Measurements from ENCODE around the gene CYGB.

DNA sequence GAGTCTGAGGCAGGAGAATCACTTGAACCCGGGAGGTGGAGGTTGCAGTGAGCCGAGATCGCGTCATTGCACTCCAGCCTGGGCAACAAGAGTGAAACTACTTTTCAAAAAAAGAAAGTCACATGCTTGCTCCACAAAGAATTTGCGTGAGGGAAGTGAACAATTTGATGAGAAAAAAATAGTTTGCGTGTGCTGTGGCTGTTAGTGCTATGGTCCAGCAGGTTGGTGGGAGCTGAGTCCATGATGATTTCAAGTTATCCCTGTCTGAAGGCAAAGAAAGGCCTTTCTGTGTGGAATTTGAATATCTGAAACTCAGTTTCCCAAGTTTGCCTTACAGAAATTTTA, 23.3 kb upstream of the CYGB start:
- TF ChIP-seq, protein P1, sequence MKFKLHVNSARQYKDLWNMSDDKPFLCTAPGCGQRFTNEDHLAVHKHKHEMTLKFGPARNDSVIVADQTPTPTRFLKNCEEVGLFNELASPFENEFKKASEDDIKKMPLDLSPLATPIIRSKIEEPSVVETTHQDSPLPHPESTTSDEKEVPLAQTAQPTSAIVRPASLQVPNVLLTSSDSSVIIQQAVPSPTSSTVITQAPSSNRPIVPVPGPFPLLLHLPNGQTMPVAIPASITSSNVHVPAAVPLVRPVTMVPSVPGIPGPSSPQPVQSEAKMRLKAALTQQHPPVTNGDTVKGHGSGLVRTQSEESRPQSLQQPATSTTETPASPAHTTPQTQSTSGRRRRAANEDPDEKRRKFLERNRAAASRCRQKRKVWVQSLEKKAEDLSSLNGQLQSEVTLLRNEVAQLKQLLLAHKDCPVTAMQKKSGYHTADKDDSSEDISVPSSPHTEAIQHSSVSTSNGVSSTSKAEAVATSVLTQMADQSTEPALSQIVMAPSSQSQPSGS (CRISPR knock-in tag; IDR thresholded peaks at IDR 0.05): no peak
- TF ChIP-seq, protein P2, sequence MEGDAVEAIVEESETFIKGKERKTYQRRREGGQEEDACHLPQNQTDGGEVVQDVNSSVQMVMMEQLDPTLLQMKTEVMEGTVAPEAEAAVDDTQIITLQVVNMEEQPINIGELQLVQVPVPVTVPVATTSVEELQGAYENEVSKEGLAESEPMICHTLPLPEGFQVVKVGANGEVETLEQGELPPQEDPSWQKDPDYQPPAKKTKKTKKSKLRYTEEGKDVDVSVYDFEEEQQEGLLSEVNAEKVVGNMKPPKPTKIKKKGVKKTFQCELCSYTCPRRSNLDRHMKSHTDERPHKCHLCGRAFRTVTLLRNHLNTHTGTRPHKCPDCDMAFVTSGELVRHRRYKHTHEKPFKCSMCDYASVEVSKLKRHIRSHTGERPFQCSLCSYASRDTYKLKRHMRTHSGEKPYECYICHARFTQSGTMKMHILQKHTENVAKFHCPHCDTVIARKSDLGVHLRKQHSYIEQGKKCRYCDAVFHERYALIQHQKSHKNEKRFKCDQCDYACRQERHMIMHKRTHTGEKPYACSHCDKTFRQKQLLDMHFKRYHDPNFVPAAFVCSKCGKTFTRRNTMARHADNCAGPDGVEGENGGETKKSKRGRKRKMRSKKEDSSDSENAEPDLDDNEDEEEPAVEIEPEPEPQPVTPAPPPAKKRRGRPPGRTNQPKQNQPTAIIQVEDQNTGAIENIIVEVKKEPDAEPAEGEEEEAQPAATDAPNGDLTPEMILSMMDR (IDR thresholded peaks at IDR 0.05 in 2 of 3, conservative IDR thresholded peaks at IDR 0.05 in 1 of 3; ENCODE audit: insufficient read depth in 2 of 3, low read depth in 1 of 3, low read length in 3 of 3): no peak
- TF ChIP-seq JUN (IDR thresholded peaks at IDR 0.05; ENCODE audit: borderline replicate concordance, low read depth, low read length) (no peak), JUN (CRISPR knock-in tag; IDR thresholded peaks at IDR 0.05; ENCODE audit: borderline replicate concordance) (no peak), FOXA1 (IDR thresholded peaks at IDR 0.05; ENCODE audit: borderline replicate concordance) (no peak), RAD21 (CRISPR knock-in tag; conservative IDR thresholded peaks at IDR 0.05 in 1 of 2, IDR thresholded peaks at IDR 0.05 in 1 of 2) (no peak)
- TF ChIP-seq, protein P3, sequence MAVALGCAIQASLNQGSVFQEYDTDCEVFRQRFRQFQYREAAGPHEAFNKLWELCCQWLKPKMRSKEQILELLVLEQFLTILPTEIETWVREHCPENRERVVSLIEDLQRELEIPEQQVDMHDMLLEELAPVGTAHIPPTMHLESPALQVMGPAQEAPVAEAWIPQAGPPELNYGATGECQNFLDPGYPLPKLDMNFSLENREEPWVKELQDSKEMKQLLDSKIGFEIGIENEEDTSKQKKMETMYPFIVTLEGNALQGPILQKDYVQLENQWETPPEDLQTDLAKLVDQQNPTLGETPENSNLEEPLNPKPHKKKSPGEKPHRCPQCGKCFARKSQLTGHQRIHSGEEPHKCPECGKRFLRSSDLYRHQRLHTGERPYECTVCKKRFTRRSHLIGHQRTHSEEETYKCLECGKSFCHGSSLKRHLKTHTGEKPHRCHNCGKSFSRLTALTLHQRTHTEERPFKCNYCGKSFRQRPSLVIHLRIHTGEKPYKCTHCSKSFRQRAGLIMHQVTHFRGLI (CRISPR knock-in tag; IDR thresholded peaks at IDR 0.05): no peak
- TF ChIP-seq, protein P4, sequence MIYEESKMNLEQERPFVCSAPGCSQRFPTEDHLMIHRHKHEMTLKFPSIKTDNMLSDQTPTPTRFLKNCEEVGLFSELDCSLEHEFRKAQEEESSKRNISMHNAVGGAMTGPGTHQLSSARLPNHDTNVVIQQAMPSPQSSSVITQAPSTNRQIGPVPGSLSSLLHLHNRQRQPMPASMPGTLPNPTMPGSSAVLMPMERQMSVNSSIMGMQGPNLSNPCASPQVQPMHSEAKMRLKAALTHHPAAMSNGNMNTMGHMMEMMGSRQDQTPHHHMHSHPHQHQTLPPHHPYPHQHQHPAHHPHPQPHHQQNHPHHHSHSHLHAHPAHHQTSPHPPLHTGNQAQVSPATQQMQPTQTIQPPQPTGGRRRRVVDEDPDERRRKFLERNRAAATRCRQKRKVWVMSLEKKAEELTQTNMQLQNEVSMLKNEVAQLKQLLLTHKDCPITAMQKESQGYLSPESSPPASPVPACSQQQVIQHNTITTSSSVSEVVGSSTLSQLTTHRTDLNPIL (CRISPR knock-in tag; IDR thresholded peaks at IDR 0.05): no peak

Data from K562 (cell line).